ENCODE measurements around the gene MTHFSD.
A peak's percentile ranks its signal among the peaks of the same experiment; 100 is the strongest.

Gene MTHFSD

GRCh38 chr16:86530251-86531190 is 24.5 kb downstream of the MTHFSD start:
- no peak for FAIRE-seq
- no peak for DNase-seq (ENCODE audit: low spot score)

- no peak for FAIRE-seq
- no peak for DNase-seq (ENCODE audit: low spot score)
Measured at GRCh38 chr16:86529160-86529559, 25.9 kb downstream of the MTHFSD start.

GRCh38 chr16:86528061-86528929 is 26.7 kb downstream of the MTHFSD start:
- FAIRE-seq: no peak
- DNase-seq (ENCODE audit: low spot score): no peak

GRCh38 chr16:86527366-86527765 is 27.7 kb downstream of the MTHFSD start:
- FAIRE-seq (no peak), DNase-seq (ENCODE audit: low spot score) (no peak)

GRCh38 chr16:86525696-86526095 is 29.3 kb downstream of the MTHFSD start:
- peak; percentile 69 for FAIRE-seq
- no peak for DNase-seq (ENCODE audit: low spot score)

- FAIRE-seq (no peak), DNase-seq (ENCODE audit: low spot score) (no peak)
Measured at GRCh38 chr16:86524029-86524428, 31.0 kb downstream of the MTHFSD start.

GRCh38 chr16:86523166-86523740 is 31.8 kb downstream of the MTHFSD start:
- no peak for DNase-seq (ENCODE audit: low spot score)
- no peak for FAIRE-seq

- FAIRE-seq (no peak), DNase-seq (ENCODE audit: low spot score) (no peak)
Measured at GRCh38 chr16:86522634-86523033, 32.4 kb downstream of the MTHFSD start.

- no peak for FAIRE-seq
- DNase-seq (ENCODE audit: low spot score): no peak
Measured at GRCh38 chr16:86521236-86522197, 33.5 kb downstream of the MTHFSD start.

GRCh38 chr16:86520317-86521210 is 34.5 kb downstream of the MTHFSD start:
- DNase-seq (ENCODE audit: low spot score): no peak
- FAIRE-seq: no peak

GRCh38 chr16:86519649-86520316 is 35.3 kb downstream of the MTHFSD start:
- FAIRE-seq (peak; percentile 61), DNase-seq (ENCODE audit: low spot score) (peak; percentile 79)

- no peak for DNase-seq (ENCODE audit: low spot score)
- FAIRE-seq: no peak
Measured at GRCh38 chr16:86519007-86519648, 35.9 kb downstream of the MTHFSD start.

GRCh38 chr16:86517652-86518258 is 37.3 kb downstream of the MTHFSD start:
- DNase-seq (ENCODE audit: low spot score) (peak; percentile 79), FAIRE-seq (peak; percentile 95)

- FAIRE-seq (no peak), DNase-seq (ENCODE audit: low spot score) (no peak)
Measured at GRCh38 chr16:86517033-86517432, 38.0 kb downstream of the MTHFSD start.

GRCh38 chr16:86516623-86517003 is 38.4 kb downstream of the MTHFSD start:
- FAIRE-seq (no peak), DNase-seq (ENCODE audit: low spot score) (no peak)

- DNase-seq (ENCODE audit: low spot score): no peak
- FAIRE-seq: no peak
Measured at GRCh38 chr16:86515777-86516622, 39.0 kb downstream of the MTHFSD start.

GRCh38 chr16:86515413-86515776 is 39.6 kb downstream of the MTHFSD start:
- FAIRE-seq (no peak), DNase-seq (ENCODE audit: low spot score) (no peak)
